ENCODE measurements around the gene POLR3GL.

DNA sequence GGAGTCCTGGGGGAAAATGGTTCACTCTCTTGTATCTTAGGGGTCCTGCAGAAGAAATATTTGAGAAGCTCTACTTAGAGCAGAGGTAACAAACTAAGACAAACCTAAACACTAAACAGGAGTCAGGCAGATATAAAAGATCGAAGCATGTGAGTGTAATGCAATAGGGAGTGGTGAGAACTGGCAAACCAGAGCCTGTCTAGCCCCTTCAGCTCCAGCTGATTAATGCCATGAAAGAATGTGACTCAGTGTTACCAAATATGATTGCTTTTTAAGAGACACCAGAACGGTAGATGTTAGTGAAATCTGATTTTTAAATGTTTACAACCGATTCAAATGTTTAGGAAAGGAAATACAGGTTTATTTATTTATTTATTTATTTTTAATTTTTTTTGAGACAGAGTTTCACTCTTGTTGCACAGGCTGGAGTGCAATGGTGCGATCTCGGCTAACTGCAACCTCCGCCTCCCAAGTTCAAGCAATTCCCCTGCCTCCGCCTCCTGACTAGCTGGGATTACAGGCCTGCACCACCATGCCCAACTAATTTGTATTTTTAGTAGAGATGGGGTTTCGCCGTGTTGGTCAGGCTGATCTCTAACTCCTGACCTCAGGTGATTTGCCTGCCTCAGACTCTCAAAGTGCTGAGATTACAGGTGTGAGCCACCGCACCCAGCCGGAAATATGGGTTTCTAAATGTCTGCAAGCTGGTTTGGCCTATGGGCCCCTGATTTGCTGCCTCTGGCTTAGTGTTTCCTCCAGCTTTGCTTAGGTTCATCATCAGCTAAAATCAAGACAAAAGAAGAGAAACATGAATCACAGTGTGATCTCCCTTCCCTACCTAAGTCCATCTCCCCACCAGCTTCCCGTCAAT, 19.7 kb downstream of the POLR3GL start:
- TF ChIP-seq, protein P1, sequence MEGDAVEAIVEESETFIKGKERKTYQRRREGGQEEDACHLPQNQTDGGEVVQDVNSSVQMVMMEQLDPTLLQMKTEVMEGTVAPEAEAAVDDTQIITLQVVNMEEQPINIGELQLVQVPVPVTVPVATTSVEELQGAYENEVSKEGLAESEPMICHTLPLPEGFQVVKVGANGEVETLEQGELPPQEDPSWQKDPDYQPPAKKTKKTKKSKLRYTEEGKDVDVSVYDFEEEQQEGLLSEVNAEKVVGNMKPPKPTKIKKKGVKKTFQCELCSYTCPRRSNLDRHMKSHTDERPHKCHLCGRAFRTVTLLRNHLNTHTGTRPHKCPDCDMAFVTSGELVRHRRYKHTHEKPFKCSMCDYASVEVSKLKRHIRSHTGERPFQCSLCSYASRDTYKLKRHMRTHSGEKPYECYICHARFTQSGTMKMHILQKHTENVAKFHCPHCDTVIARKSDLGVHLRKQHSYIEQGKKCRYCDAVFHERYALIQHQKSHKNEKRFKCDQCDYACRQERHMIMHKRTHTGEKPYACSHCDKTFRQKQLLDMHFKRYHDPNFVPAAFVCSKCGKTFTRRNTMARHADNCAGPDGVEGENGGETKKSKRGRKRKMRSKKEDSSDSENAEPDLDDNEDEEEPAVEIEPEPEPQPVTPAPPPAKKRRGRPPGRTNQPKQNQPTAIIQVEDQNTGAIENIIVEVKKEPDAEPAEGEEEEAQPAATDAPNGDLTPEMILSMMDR (IDR thresholded peaks at IDR 0.05; ENCODE audit: borderline replicate concordance, extremely low read depth, low read length, poor library complexity, severe bottlenecking), result no peak
- no peak for TF ChIP-seq EZH2 (IDR thresholded peaks at IDR 0.05; ENCODE audit: borderline replicate concordance, low read depth, low read length, severe bottlenecking)
